ENCODE measurements around the gene FKBP4. TPM values are rescaled to one million over a fixed set of nuclear protein-coding genes. Genes with fewer than 3 reads are reported as not detected.

The FKBP4 gene
- total RNA-seq, 1 donor: 11.0 TPM

DNA sequence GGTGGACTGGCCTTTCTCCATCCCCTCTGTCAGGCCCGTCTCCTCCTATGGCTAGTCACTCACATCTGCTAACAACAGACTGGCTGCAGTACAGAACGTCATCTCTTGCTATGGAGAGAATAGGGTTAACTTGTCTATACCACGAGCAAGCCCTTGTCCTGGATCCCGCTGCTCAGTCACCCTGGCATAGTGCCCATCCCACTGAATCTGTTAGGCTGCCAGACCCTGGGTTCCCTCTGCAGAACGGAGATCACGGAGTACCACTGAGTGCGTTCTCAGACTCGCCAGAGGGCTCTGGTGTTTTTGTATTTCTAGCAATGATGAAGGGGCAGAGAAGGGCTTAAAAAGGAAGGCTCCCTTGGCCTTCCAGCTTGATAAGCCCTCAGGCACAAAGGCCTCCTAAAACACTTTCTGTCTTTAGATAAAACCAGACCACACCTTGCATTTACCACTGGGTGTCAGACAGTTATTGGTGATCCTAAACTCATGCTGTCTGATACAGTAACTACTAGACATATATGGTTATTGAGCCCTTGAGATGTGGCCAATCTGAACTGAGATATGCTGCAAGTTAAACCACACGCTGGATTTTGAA lies 46.4 kb downstream of the FKBP4 start:
- H3K4me3 ChIP-seq (ENCODE audit: low read length): no peak overlapping the region
- H3K9me3 ChIP-seq (ENCODE audit: low read depth, low read length): no peaks in the 10 kb centered on the region

GRCh38 chr12:2842948-2843347 lies 48.2 kb downstream of the FKBP4 start:
- H3K9me3 ChIP-seq (ENCODE audit: low read depth, low read length): no peaks in the 10 kb centered on the region
- no peak overlapping the region for H3K4me3 ChIP-seq (ENCODE audit: low read length)
- no peaks in the 10 kb centered on the region for H3K27me3 ChIP-seq (ENCODE audit: insufficient read depth, low read length)
- H3K4me1 ChIP-seq (ENCODE audit: insufficient read depth, low read length): no peaks in the 10 kb centered on the region

More for the DNA sequence above, 46.4 kb downstream of the FKBP4 start:
- H3K4me1 ChIP-seq (ENCODE audit: insufficient read depth, low read length): no peaks in the 10 kb centered on the region
- H3K27me3 ChIP-seq (ENCODE audit: insufficient read depth, low read length): no peaks in the 10 kb centered on the region

DNA sequence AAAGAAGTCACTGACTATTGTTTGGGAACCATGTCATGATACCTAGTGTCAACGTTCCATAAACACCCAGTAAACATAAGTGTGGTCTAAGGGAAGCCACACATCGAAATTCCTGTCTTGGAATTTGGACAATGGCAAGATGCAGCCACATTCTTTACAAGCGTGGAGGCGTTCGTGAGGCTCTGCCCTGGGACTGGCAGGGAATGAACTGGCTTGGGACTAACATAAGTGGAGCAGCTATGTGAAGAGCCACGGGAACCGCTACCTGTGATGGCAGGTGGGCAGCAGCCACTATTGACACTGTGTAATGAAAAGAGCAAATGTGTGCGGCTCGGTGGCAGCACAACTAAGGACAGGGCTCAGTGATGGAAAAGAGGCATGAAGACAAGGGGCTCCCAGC lies 50.0 kb downstream of the FKBP4 start:
- Histone ChIP-seq H3K9me3 (ENCODE audit: low read depth, low read length) (no peaks in the 10 kb centered on the region), H3K27me3 (ENCODE audit: insufficient read depth, low read length) (no peaks in the 10 kb centered on the region), H3K4me1 (ENCODE audit: insufficient read depth, low read length) (no peaks in the 10 kb centered on the region), H3K4me3 (ENCODE audit: low read length) (no peak overlapping the region)

DNA sequence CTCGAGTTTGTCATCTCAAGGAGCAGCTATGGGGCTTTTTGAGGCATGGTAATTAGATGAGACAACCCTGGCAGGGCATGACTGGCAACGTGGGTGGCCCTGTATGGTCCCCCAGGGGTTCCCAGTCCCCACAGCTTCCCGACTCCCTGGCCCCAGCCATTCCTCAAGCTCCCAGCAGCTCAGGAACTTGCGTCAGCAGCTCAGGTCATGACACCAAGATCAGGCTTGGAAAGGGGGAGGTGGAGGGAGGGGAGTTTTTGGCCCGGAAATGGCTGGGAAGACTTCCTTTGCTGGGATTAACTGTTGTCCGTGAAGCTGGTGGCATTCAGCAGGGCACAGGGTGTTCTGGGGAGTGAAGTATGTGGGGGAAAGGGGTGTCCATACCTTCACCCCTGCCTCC lies 50.5 kb downstream of the FKBP4 start:
- Histone ChIP-seq H3K4me1 (ENCODE audit: insufficient read depth, low read length) (no peaks in the 10 kb centered on the region), H3K9me3 (ENCODE audit: low read depth, low read length) (no peaks in the 10 kb centered on the region)

DNA sequence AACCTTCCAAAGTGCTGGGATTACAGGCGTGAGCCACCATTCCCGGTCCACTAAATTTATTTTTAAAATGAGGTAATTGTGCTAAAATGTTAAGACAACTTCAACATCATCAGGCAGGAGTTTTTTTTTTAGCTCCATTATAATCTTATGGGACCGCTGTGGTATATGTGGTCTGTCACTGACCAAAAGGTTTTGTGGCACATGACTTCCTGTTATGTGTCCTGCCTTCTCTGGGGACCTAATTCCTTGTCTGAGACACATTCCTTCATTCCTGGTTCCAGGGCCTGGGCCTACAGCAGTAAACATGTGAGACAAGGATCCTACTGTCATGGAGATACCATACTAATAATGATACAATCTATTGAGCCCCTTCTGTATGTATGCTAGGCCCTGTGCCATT lies 57.2 kb downstream of the FKBP4 start:
- Histone ChIP-seq H3K4me3 (ENCODE audit: low read length) (no peak overlapping the region), H3K4me1 (ENCODE audit: insufficient read depth, low read length) (no peaks in the 10 kb centered on the region), H3K9me3 (ENCODE audit: low read depth, low read length) (no peaks in the 10 kb centered on the region), H3K27me3 (ENCODE audit: insufficient read depth, low read length) (no peaks in the 10 kb centered on the region)

More for the DNA sequence above, 50.5 kb downstream of the FKBP4 start:
- Histone ChIP-seq H3K27me3 (ENCODE audit: insufficient read depth, low read length) (no peaks in the 10 kb centered on the region), H3K4me3 (ENCODE audit: low read length) (no peak overlapping the region)

- Histone ChIP-seq H3K4me1 (ENCODE audit: insufficient read depth, low read length) (no peaks in the 10 kb centered on the region), H3K9me3 (ENCODE audit: low read depth, low read length) (no peaks in the 10 kb centered on the region), H3K27me3 (ENCODE audit: insufficient read depth, low read length) (no peaks in the 10 kb centered on the region), H3K4me3 (ENCODE audit: low read length) (no peak overlapping the region)
These were observed 58.9 kb downstream of the FKBP4 start for GRCh38 chr12:2853626-2854025.

Other genes starting within 250 kb of the FKBP4 start
- 29.7 TPM for gene ITFG2, start 17.7 kb downstream of the FKBP4 start, total RNA-seq
- gene NRIP2, start 40.1 kb downstream of the FKBP4 start, total RNA-seq: not detected
- gene TEX52, start 62.1 kb downstream of the FKBP4 start, total RNA-seq: not detected
- gene FOXM1, start 82.2 kb downstream of the FKBP4 start, total RNA-seq: 0.84 TPM
- 31.0 TPM for gene RHNO1, start 82.3 kb downstream of the FKBP4 start, total RNA-seq
- gene TULP3, start 95.9 kb downstream of the FKBP4 start, total RNA-seq: 4.4 TPM
- not detected for gene TEAD4, start 164.4 kb downstream of the FKBP4 start, total RNA-seq